H1 (cell line): ENCODE results near the gene GMPR. TPM values are rescaled to one million over a fixed set of nuclear protein-coding genes. Genes with fewer than 3 reads are reported as not detected.

Source experiments
- CTCF ChIA-PET: fragments of 300-600 bp; sonication (Branson Sonifier 250); formaldehyde crosslinking; loops from one replicate; lab custom pipeline; 2021; ENCODE audit not compliant: partially characterized antibody; lab: Charles Lee
- POLR2A ChIA-PET: fragments of 300-600 bp; sonication (Branson Sonifier 250); formaldehyde crosslinking; loops from one replicate; lab custom pipeline; 2021; ENCODE audit warnings: inconsistent platforms; ENCODE audit not compliant: partially characterized antibody; lab: Charles Lee
- DNase-seq, 2 experiments: peaks; one replicate each; pipeline versions ENCODE4 v3.0.0 to v3.0.0-alpha.2; 2010 to 2022; ENCODE audit warnings: low spot score in 2 of 2, low read depth in 1 of 2, mixed read lengths in 1 of 2
- FAIRE-seq: peaks from 2 replicates; lab custom pipeline; 2011; peaks lifted over from hg19 to GRCh38; lab: Jason Lieb, UNC
- H2AFZ ChIP-seq: 2 replicates; pipeline ENCODE4 v1.8.1; 2012; ENCODE audit warnings: low read length, inconsistent platforms
- H2AK5ac ChIP-seq: 2 replicates; pipeline ENCODE4 v1.6.1; 2013; ENCODE audit warnings: low read depth, low read length
- H2BK120ac ChIP-seq: replicated peaks from 2 replicates; pipeline ENCODE3; 2013; ENCODE audit warnings: low read depth, low read length, inconsistent platforms
- H2BK12ac ChIP-seq: 2 replicates; pipeline ENCODE4 v1.6.1; 2013; ENCODE audit warnings: low read depth, low read length
- H2BK15ac ChIP-seq: 2 replicates; pipeline ENCODE4 v1.6.1; 2013; ENCODE audit warnings: low read length
- H2BK20ac ChIP-seq: 2 replicates; pipeline ENCODE4 v1.6.1; 2013; ENCODE audit warnings: low read length
- H2BK5ac ChIP-seq: 2 replicates; pipeline ENCODE4 v1.6.1; 2013; ENCODE audit warnings: low read depth, low read length
- H3K14ac ChIP-seq: 2 replicates; pipeline ENCODE4 v1.6.1; 2013; ENCODE audit warnings: inconsistent platforms; ENCODE audit not compliant: insufficient read length
- H3K18ac ChIP-seq: 2 replicates; pipeline ENCODE4 v1.6.1; 2013; ENCODE audit warnings: low read length; ENCODE audit errors: extremely low read depth
- H3K23ac ChIP-seq: 2 replicates; pipeline ENCODE4 v1.6.1; 2013; ENCODE audit warnings: inconsistent platforms; ENCODE audit not compliant: insufficient read length
- H3K23me2 ChIP-seq: 2 replicates; pipeline ENCODE4 v1.6.1; 2013; ENCODE audit warnings: low read depth, low read length
- H3K27ac ChIP-seq: 2 replicates; pipeline ENCODE4 v1.6.1; 2011; ENCODE audit warnings: low read depth, low read length, inconsistent platforms
- H3K27me3 ChIP-seq, 4 experiments: replicated peaks in 1 of 4; 1 replicate in 1 of 4; 2 replicates in 3 of 4; pipeline versions ENCODE4 v1.6.1 to v1.8.1; 2011 to 2013; ENCODE audit warnings: low read length in 3 of 4, mild to moderate bottlenecking in 3 of 4, inconsistent platforms in 2 of 4, mixed read lengths in 2 of 4, moderate library complexity in 1 of 4; ENCODE audit not compliant: control insufficient read depth in 3 of 4, insufficient read depth in 3 of 4; ENCODE audit errors: extremely low read depth in 1 of 4
- H3K36me3 ChIP-seq, 4 experiments: 2 replicates each; pipeline versions ENCODE4 v1.6.1 to v1.8.1; 2011 to 2013; ENCODE audit warnings: mild to moderate bottlenecking in 4 of 4, low read length in 3 of 4, moderate library complexity in 2 of 4, control low read depth in 1 of 4, inconsistent platforms in 1 of 4; ENCODE audit not compliant: insufficient read depth in 4 of 4, control insufficient read depth in 2 of 4
- H3K4ac ChIP-seq: replicated peaks from 2 replicates; pipeline ENCODE3; 2013; ENCODE audit warnings: low read length, low read depth, mixed read lengths, inconsistent platforms; ENCODE audit not compliant: insufficient read length
- H3K4me1 ChIP-seq, 4 experiments: replicated peaks in 1 of 4; 1 replicate in 1 of 4; 2 replicates in 3 of 4; pipeline versions ENCODE4 v1.6.1 to v1.8.1; 2011 to 2013; ENCODE audit warnings: low read length in 3 of 4, inconsistent platforms in 2 of 4, mixed read lengths in 1 of 4; ENCODE audit not compliant: insufficient read depth in 4 of 4, control insufficient read depth in 3 of 4
- H3K4me2 ChIP-seq, 2 experiments: 2 replicates each; pipeline versions ENCODE4 v1.6.1 to v1.8.1; 2011 to 2013; ENCODE audit warnings: low read depth in 2 of 2, low read length in 2 of 2, control low read depth in 1 of 2, inconsistent platforms in 1 of 2, mild to moderate bottlenecking in 1 of 2; ENCODE audit not compliant: insufficient read depth in 1 of 2
- H3K4me3 ChIP-seq, 4 experiments: fragments of 200-600, 300-600 bp in 1 of 4; sonication (generic), shearing (Covaris generic), sonication (Bioruptor Twin) in 1 of 4; 2 replicates each; pipeline versions ENCODE4 v1.5.1 to v1.8.1; 2011 to 2016; ENCODE audit warnings: low read length in 4 of 4, low read depth in 3 of 4, control low read depth in 2 of 4, inconsistent platforms in 2 of 4, mild to moderate bottlenecking in 2 of 4, mixed read lengths in 1 of 4, moderate library complexity in 1 of 4; ENCODE audit not compliant: insufficient read depth in 2 of 4; ENCODE audit errors: extremely low read depth in 1 of 4
- H3K56ac ChIP-seq: replicated peaks from 2 replicates; pipeline ENCODE3; 2013; ENCODE audit warnings: low read depth, mild to moderate bottlenecking, mixed read lengths, low read length, inconsistent platforms; ENCODE audit not compliant: insufficient read length
- H3K79me1 ChIP-seq: 2 replicates; pipeline ENCODE4 v1.6.1; 2013; ENCODE audit warnings: low read depth, low read length, control low read depth
- H3K79me2 ChIP-seq, 2 experiments: 2 replicates each; pipeline versions ENCODE4 v1.6.1 to v1.8.1; 2012 to 2013; ENCODE audit warnings: low read length in 2 of 2, mild to moderate bottlenecking in 2 of 2, inconsistent platforms in 1 of 2; ENCODE audit not compliant: insufficient read depth in 2 of 2, control insufficient read depth in 1 of 2
- H3K9ac ChIP-seq, 4 experiments: replicated peaks in 1 of 4; 1 replicate in 1 of 4; 2 replicates in 3 of 4; pipeline versions ENCODE4 v1.6.1 to v1.8.1; 2011 to 2013; ENCODE audit warnings: low read depth in 3 of 4, low read length in 3 of 4, control low read depth in 2 of 4, mild to moderate bottlenecking in 2 of 4, moderate library complexity in 2 of 4, inconsistent platforms in 1 of 4; ENCODE audit errors: extremely low read depth in 1 of 4
- H3K9me3 ChIP-seq, 2 experiments: 2 replicates each; pipeline versions ENCODE4 v1.6.1 to v1.8.1; 2012 to 2013; ENCODE audit warnings: mild to moderate bottlenecking in 2 of 2, moderate library complexity in 2 of 2, control low read depth in 1 of 2, inconsistent platforms in 1 of 2, low read depth in 1 of 2, low read length in 1 of 2, mixed read lengths in 1 of 2; ENCODE audit not compliant: insufficient read depth in 2 of 2
- H4K20me1 ChIP-seq, 2 experiments: replicated peaks in 1 of 2; 2 replicates each; pipeline versions ENCODE3 to v1.8.1; 2011 to 2013; ENCODE audit warnings: inconsistent platforms in 2 of 2, low read length in 2 of 2, mild to moderate bottlenecking in 1 of 2; ENCODE audit not compliant: insufficient read depth in 2 of 2, control insufficient read depth in 1 of 2
- H4K5ac ChIP-seq: 2 replicates; pipeline ENCODE4 v1.6.1; 2013; ENCODE audit warnings: low read length, low read depth, mixed read lengths, inconsistent platforms; ENCODE audit not compliant: insufficient read length
- H4K8ac ChIP-seq: 2 replicates; pipeline ENCODE4 v1.8.0; 2013; ENCODE audit warnings: mild to moderate bottlenecking, moderate library complexity, low read length, inconsistent platforms; ENCODE audit not compliant: insufficient read depth; ENCODE audit errors: extremely low read depth
- H4K91ac ChIP-seq: replicated peaks from 2 replicates; pipeline ENCODE3; 2013; ENCODE audit warnings: low read length, mixed read lengths, inconsistent platforms; ENCODE audit not compliant: insufficient read length
- ATF2 ChIP-seq: IDR thresholded peaks from 2 replicates; pipeline ENCODE4 v1.6.1; 2012; ENCODE audit warnings: low read length, inconsistent platforms
- CBX8 ChIP-seq: fragments of 300-800, 300-1000 bp; sonication (generic); IDR thresholded peaks from 2 replicates; pipeline ENCODE4 v1.7.1; 2016; ENCODE audit warnings: low read depth, low read length, borderline replicate concordance
- GTF2F1 ChIP-seq: IDR thresholded peaks from 2 replicates; pipeline ENCODE4 v1.6.1; 2012; ENCODE audit warnings: low read depth, low read length, improper control_type of control experiment, borderline replicate concordance
- HDAC6 ChIP-seq: IDR thresholded peaks from one replicate; pipeline ENCODE4 v1.7.1; 2012; ENCODE audit warnings: low read depth, mild to moderate bottlenecking, inconsistent platforms, low read length, moderate library complexity
- KDM5A ChIP-seq: fragments of 200-600 bp; IDR thresholded peaks from 2 replicates; pipeline ENCODE4 v1.7.1; 2012; ENCODE audit warnings: mild to moderate bottlenecking, low read length, inconsistent platforms, mixed read lengths
- PHF8 ChIP-seq: fragments of 200-600 bp; sonication (generic); conservative IDR thresholded peaks from 2 replicates; pipeline ENCODE4 v1.7.1; 2012; ENCODE audit warnings: low read depth, mild to moderate bottlenecking, inconsistent platforms, low read length, moderate library complexity
- POLR2A ChIP-seq, 2 experiments: IDR thresholded peaks; 1 replicate in 1 of 2; 2 replicates in 1 of 2; pipeline ENCODE4 v1.6.1; 2011; ENCODE audit warnings: low read depth in 2 of 2, low read length in 2 of 2, mild to moderate bottlenecking in 2 of 2; ENCODE audit errors: control extremely low read depth in 1 of 2
- POU5F1 ChIP-seq: IDR thresholded peaks from 2 replicates; pipeline ENCODE4 v1.6.1; 2011; ENCODE audit warnings: low read depth, mild to moderate bottlenecking, low read length, moderate library complexity
- SIRT6 ChIP-seq: IDR thresholded peaks from one replicate; pipeline ENCODE4 v1.7.1; 2012; ENCODE audit warnings: low read length, inconsistent platforms
- SP1 ChIP-seq: IDR thresholded peaks from 2 replicates; pipeline ENCODE4 v1.6.1; 2011; ENCODE audit warnings: low read depth, low read length
- TAF1 ChIP-seq: IDR thresholded peaks from 2 replicates; pipeline ENCODE4 v1.6.1; 2011; ENCODE audit warnings: mild to moderate bottlenecking, low read depth, low read length
- USF2 ChIP-seq: IDR thresholded peaks from 2 replicates; pipeline ENCODE4 v1.6.1; 2011; ENCODE audit warnings: low read length, improper control_type of control experiment
- YY1 ChIP-seq: IDR thresholded peaks from 2 replicates; pipeline ENCODE4 v1.6.1; 2011; ENCODE audit warnings: low read depth, mild to moderate bottlenecking, low read length
- WGBS, 2 experiments: shearing (Covaris generic) in 1 of 2; methylation state at CpG; one replicate each; pipeline versions ENCODE4 v1.1.6 to v1.1.7; 2013 to 2015; ENCODE audit warnings: low lambda C conversion rate in 2 of 2, mixed read lengths in 2 of 2, inconsistent platforms in 1 of 2, low coverage in 1 of 2, missing lambda C conversion rate in 1 of 2; ENCODE audit not compliant: insufficient replicate concordance in 2 of 2, insufficient coverage in 1 of 2, insufficient read length in 1 of 2; ENCODE audit errors: extremely low coverage in 1 of 2, missing lambda C conversion rate in 1 of 2; 5-methylcytosine and 5-hydroxymethylcytosine counted together
- polyA plus RNA-seq, 7 experiments: library from polyadenylated mRNA; depleted of rRNA in 3 of 7; stranded (reverse) in 5 of 7; unstranded in 2 of 7; fragments of >200 nt in 5 of 7; fragments of 200-250 nt in 2 of 7; gene quantifications; 1 replicate in 5 of 7; 2 replicates in 1 of 7; 4 replicates in 1 of 7; pipeline versions ENCODE4 v1.2.1 to v1.2.3, GENCODE V29; 2011 to 2013; ENCODE audit warnings: missing spikeins in 2 of 7, mixed read lengths in 2 of 7
- total RNA-seq: library from RNA; stranded (reverse); fragmentation: NEBNext Ultra II Directional; extraction: Animal tissue kit (Norgen Biotek cat#: 25700); gene quantifications from 2 replicates; pipeline ENCODE4 v1.2.1, GENCODE V29; 2021

Gene GMPR
- total and polyA plus RNA-seq, 2 of the 8 experiments (the other 6 are each of a cell fraction or from before 2014, with no cell fraction given), result 0.99 to 1.2 TPM

- no peak overlapping the region for H2AK5ac ChIP-seq
- no peaks in the 10 kb centered on the region; a peak in 1 of 4 replicates for H3K9me3 ChIP-seq
- 88% methylated on average over 6 of the region's 6 CpGs; no CpG with 5 or more reads in 1 of the 2 experiments for WGBS, 2 experiments
- no peaks in the 10 kb centered on the region for H3K79me1 ChIP-seq
- H4K20me1 ChIP-seq, result peaks cover 0 to 2% of the 10 kb centered on the region in 2 experiments
- no peaks in the 10 kb centered on the region for H3K79me2 ChIP-seq
- no peak overlapping the region for H2BK120ac ChIP-seq
- POLR2A ChIA-PET, result no interaction called here
- H3K23ac ChIP-seq, result no peak overlapping the region
- peaks cover 3 to 8% (median 4%) of the 10 kb centered on the region in 4 experiments; a peak in 6 of 7 replicates for H3K4me1 ChIP-seq
- H2AFZ ChIP-seq, result no peak overlapping the region
- H3K9ac ChIP-seq, result no peak overlapping the region
- no peak overlapping the region for H4K8ac ChIP-seq
- no peak overlapping the region for H4K91ac ChIP-seq
- H4K5ac ChIP-seq, result no peak overlapping the region
- no peak overlapping the region for H3K27ac ChIP-seq
- no peak overlapping the region for H3K18ac ChIP-seq
- no peak overlapping the region for H3K4ac ChIP-seq
- FAIRE-seq (no peak), DNase-seq (no peak)
- no peak overlapping the region for H2BK20ac ChIP-seq
- no peak overlapping the region for H3K14ac ChIP-seq
- no peak overlapping the region for H3K4me3 ChIP-seq
- H2BK5ac ChIP-seq, result no peak overlapping the region
- no peak overlapping the region for H2BK12ac ChIP-seq
- H3K56ac ChIP-seq, result no peak overlapping the region
- H3K27me3 ChIP-seq, result no peaks in the 10 kb centered on the region
- no peak overlapping the region for H3K4me2 ChIP-seq
- H3K23me2 ChIP-seq, result no peaks in the 10 kb centered on the region
- CTCF ChIA-PET, result interaction anchor here (0.6 to 2.2 kb wide), 6 partner anchors 11 to 433 kb away, joined by 3 to 8 read pairs (median 4); no protein-coding TSS in a partner anchor
- H3K36me3 ChIP-seq, result no peaks in the 10 kb centered on the region
- H2BK15ac ChIP-seq, result no peak overlapping the region
- no peak for TF ChIP-seq ATF2
- no peak for TF ChIP-seq POU5F1
- no peak for TF ChIP-seq KDM5A
- TF ChIP-seq HDAC6, result no peak
- TF ChIP-seq GTF2F1, result no peak
- TF ChIP-seq SIRT6, result no peak
- TF ChIP-seq SP1, result no peak
- TF ChIP-seq USF2, result no peak
- TF ChIP-seq YY1, result no peak
- no peak for TF ChIP-seq TAF1
- TF ChIP-seq POLR2A (IDR thresholded peaks at IDR 0.05; ENCODE audit: control extremely low read depth in 1 of 2, low read depth in 2 of 2, low read length in 2 of 2), result no peak
- TF ChIP-seq PHF8, result no peak
- no peak for TF ChIP-seq CBX8
Measured at GRCh38 chr6:16329233-16329632, 90.8 kb downstream of the GMPR start.
